Adrenal gland (tissue), 12 donors: ENCODE measurements around the gene PANK1. TPM values are rescaled to one million over a fixed set of nuclear protein-coding genes. Genes with fewer than 3 reads are reported as not detected.

Source experiments
- DNase-seq, 7 donors: peaks; one replicate each; pipeline ENCODE4 v3.0.0-alpha.2; 2019 to 2020
- H3K27ac ChIP-seq, 5 donors: fragments of 200-600 bp; sonication (generic) in 4 of 5; 1 replicate in 3 of 5; 2 replicates in 2 of 5; pipeline versions ENCODE4 v1.5.1 to v1.8.0; 2016 to 2020; ENCODE audit warnings: mild to moderate bottlenecking in 1 of 5
- H3K27me3 ChIP-seq: fragments of 200-600 bp; 2 replicates; pipeline ENCODE4 v1.8.0; 2021
- H3K36me3 ChIP-seq, 2 donors: fragments of 200-600 bp; replicated peaks in 1 of 2; 1 replicate in 1 of 2; 2 replicates in 1 of 2; pipeline versions ENCODE4 v1.5.1 to v1.8.0; 2018 to 2022
- H3K4me1 ChIP-seq, 2 donors: fragments of 200-600 bp; replicated peaks in 1 of 2; 1 replicate in 1 of 2; 2 replicates in 1 of 2; pipeline versions ENCODE4 v1.5.1 to v1.8.0; 2018 to 2021
- H3K4me3 ChIP-seq, 4 donors: fragments of 200-600 bp; sonication (generic) in 3 of 4; one replicate each; pipeline ENCODE4 v1.5.1; 2016 to 2018
- H3K9me3 ChIP-seq, 3 donors: fragments of 200-600 bp; sonication (generic) in 1 of 3; replicated peaks in 1 of 3; 1 replicate in 2 of 3; 2 replicates in 1 of 3; pipeline versions ENCODE4 v1.5.1 to v1.8.0; 2016 to 2021
- CTCF ChIP-seq, 6 experiments: fragments of 450-650 bp in 4 of 6; fragments of 200-600 bp in 2 of 6; sonication (generic) in 1 of 6; IDR thresholded peaks; 1 replicate in 5 of 6; 2 replicates in 1 of 6; pipeline versions ENCODE4 v1.5.1 to v1.8.0; 2016 to 2021; ENCODE audit warnings: antibody characterized with exemption in 6 of 6, mild to moderate bottlenecking in 2 of 6, moderate library complexity in 1 of 6
- POLR2A ChIP-seq, 2 donors: fragments of 450-650 bp; IDR thresholded peaks; one replicate each; pipeline ENCODE4 v1.6.1; 2017; ENCODE audit warnings: antibody characterized with exemption in 2 of 2, mild to moderate bottlenecking in 2 of 2, moderate library complexity in 1 of 2
- WGBS, 4 donors: extraction: QIAGEN DNeasy Blood & Tissue Kit in 2 of 4; methylation state at CpG; one replicate each; pipeline versions ENCODE4 v1.1.5 to v1.1.7; 2013 to 2017; 5-methylcytosine and 5-hydroxymethylcytosine counted together
- intact Hi-C, 2 donors: fragments of 100-400 bp; cut with DNase I; formaldehyde crosslinking; loops; one replicate each; pipeline versions ENCODE4 v1.14.1 to v1.15.0; 2022 to 2023
- polyA plus RNA-seq, 3 donors: library from polyadenylated mRNA; stranded (reverse); fragments of 200-250 nt in 2 of 3; fragments of 350-450 nt in 1 of 3; fragmentation: Illumina TruSeq in 1 of 3; extraction: RNeasy Lipid Tissue Mini Kit (QIAGEN cat#74804) in 1 of 3; gene quantifications; one replicate each; pipeline ENCODE4 v1.2.3, GENCODE V29; 2013 to 2014
- total RNA-seq, 9 donors: library from RNA; depleted of rRNA in 4 of 9; stranded (reverse); fragments of >200 nt in 4 of 9; fragments of 120-200 nt in 1 of 9; fragmentation: NEBNext Ultra II Directional in 1 of 9; extraction: Animal tissue kit (Norgen Biotek cat#: 25700) in 1 of 9; gene quantifications; one replicate each; pipeline versions ENCODE4 v1.1.0 to v1.2.4, GENCODE V29; 2013 to 2023
- donor health status: healthy with polysubstance abuse.
- donor health status: Bipolar disorder and iron deficiency.
- donor health status: DM: yes; HTN: yes; CAD: no.
- donor health status: DM: no; HTN: no; CAD: no.
- donor health status: DM: no; HTN: no; CAD: no.
- donor health status: DM: yes; HTN: yes; CAD: no.

PANK1 gene
- total and polyA plus RNA-seq, 12 donors: 1.1 to 21.3 (median 8.5) TPM

GRCh38 chr10:89554433-89554832, 90.6 kb downstream of the PANK1 start:
- no peak for TF ChIP-seq POLR2A (IDR thresholded peaks at IDR 0.05)
- TF ChIP-seq CTCF (IDR thresholded peaks at IDR 0.05): no peak
- Histone ChIP-seq H3K4me1 (peaks cover 0 to 3% of the 10 kb centered on the region in 2 donors), H3K4me3 (no peak overlapping the region), H3K27ac (no peak overlapping the region), H3K27me3 (no peaks in the 10 kb centered on the region), H3K9me3 (no peaks in the 10 kb centered on the region), H3K36me3 (no peaks in the 10 kb centered on the region)
- intact Hi-C loops: no loop called here
- WGBS, 4 donors: 83 to 94% (median 92%) methylated on average over 1 of the region's 1 CpG
- no peak for DNase-seq

GRCh38 chr10:89553064-89553734, 91.8 kb downstream of the PANK1 start:
- H3K27ac ChIP-seq: peak overlapping the region in 1 of 5 donors; percentile 38
- no peaks in the 10 kb centered on the region for H3K27me3 ChIP-seq
- H3K9me3 ChIP-seq: no peaks in the 10 kb centered on the region
- peaks cover 0 to 3% of the 10 kb centered on the region in 2 donors for H3K4me1 ChIP-seq
- H3K36me3 ChIP-seq: no peaks in the 10 kb centered on the region
- H3K4me3 ChIP-seq: no peak overlapping the region
- TF ChIP-seq CTCF (IDR thresholded peaks at IDR 0.05) (no peak), POLR2A (IDR thresholded peaks at IDR 0.05) (no peak)
- intact Hi-C loops: no loop called here
- DNase-seq: no peak
- WGBS, 4 donors: 53 to 58% (median 55%) methylated on average over 5 of the region's 5 CpGs

- no peak overlapping the region for H3K4me3 ChIP-seq
- no peaks in the 10 kb centered on the region for H3K9me3 ChIP-seq
- no peaks in the 10 kb centered on the region for H3K36me3 ChIP-seq
- DNase-seq: no peak
- no peak overlapping the region for H3K27ac ChIP-seq
- H3K27me3 ChIP-seq: no peaks in the 10 kb centered on the region
- 61 to 82% (median 69%) methylated on average over 4 of the region's 4 CpGs for WGBS, 4 donors
- intact Hi-C loops: no loop called here
- TF ChIP-seq CTCF (IDR thresholded peaks at IDR 0.05) (no peak), POLR2A (IDR thresholded peaks at IDR 0.05) (no peak)
- H3K4me1 ChIP-seq: peaks cover 0 to 3% of the 10 kb centered on the region in 2 donors
These were observed 92.8 kb downstream of the PANK1 start for GRCh38 chr10:89552213-89552612.

- H3K9me3 ChIP-seq: no peaks in the 10 kb centered on the region
- 64 to 70% (median 69%) methylated on average over 5 of the region's 5 CpGs for WGBS, 4 donors
- no peak overlapping the region for H3K27ac ChIP-seq
- H3K4me3 ChIP-seq: no peak overlapping the region
- no peaks in the 10 kb centered on the region for H3K27me3 ChIP-seq
- intact Hi-C loops: no loop called here
- no peak for DNase-seq
- TF ChIP-seq CTCF (IDR thresholded peaks at IDR 0.05): no peak
- TF ChIP-seq POLR2A (IDR thresholded peaks at IDR 0.05): no peak
- H3K4me1 ChIP-seq: peaks cover 0 to 3% of the 10 kb centered on the region in 2 donors
- H3K36me3 ChIP-seq: no peaks in the 10 kb centered on the region
These were observed 94.5 kb downstream of the PANK1 start for GRCh38 chr10:89550509-89550908.
